WI38 (cell line): ENCODE data around the gene FAIM2.

Source experiments
- H3K4me3 ChIP-seq: 2 replicates; pipeline ENCODE4 v1.5.1; 2011; ENCODE audit warnings: low read depth, mild to moderate bottlenecking, control low read depth, low read length
- TF ChIP-seq, protein P1 (sequence below): IDR thresholded peaks from 2 replicates; pipeline ENCODE4 v1.5.1; 2012; ENCODE audit warnings: low read depth, mild to moderate bottlenecking, control low read depth, low read length

Gene FAIM2

GRCh38 chr12:49943625-49943960, 39.9 kb upstream of the FAIM2 start:
- no peak overlapping the region for H3K4me3 ChIP-seq
- TF ChIP-seq, protein P1, sequence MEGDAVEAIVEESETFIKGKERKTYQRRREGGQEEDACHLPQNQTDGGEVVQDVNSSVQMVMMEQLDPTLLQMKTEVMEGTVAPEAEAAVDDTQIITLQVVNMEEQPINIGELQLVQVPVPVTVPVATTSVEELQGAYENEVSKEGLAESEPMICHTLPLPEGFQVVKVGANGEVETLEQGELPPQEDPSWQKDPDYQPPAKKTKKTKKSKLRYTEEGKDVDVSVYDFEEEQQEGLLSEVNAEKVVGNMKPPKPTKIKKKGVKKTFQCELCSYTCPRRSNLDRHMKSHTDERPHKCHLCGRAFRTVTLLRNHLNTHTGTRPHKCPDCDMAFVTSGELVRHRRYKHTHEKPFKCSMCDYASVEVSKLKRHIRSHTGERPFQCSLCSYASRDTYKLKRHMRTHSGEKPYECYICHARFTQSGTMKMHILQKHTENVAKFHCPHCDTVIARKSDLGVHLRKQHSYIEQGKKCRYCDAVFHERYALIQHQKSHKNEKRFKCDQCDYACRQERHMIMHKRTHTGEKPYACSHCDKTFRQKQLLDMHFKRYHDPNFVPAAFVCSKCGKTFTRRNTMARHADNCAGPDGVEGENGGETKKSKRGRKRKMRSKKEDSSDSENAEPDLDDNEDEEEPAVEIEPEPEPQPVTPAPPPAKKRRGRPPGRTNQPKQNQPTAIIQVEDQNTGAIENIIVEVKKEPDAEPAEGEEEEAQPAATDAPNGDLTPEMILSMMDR = no peak

DNA sequence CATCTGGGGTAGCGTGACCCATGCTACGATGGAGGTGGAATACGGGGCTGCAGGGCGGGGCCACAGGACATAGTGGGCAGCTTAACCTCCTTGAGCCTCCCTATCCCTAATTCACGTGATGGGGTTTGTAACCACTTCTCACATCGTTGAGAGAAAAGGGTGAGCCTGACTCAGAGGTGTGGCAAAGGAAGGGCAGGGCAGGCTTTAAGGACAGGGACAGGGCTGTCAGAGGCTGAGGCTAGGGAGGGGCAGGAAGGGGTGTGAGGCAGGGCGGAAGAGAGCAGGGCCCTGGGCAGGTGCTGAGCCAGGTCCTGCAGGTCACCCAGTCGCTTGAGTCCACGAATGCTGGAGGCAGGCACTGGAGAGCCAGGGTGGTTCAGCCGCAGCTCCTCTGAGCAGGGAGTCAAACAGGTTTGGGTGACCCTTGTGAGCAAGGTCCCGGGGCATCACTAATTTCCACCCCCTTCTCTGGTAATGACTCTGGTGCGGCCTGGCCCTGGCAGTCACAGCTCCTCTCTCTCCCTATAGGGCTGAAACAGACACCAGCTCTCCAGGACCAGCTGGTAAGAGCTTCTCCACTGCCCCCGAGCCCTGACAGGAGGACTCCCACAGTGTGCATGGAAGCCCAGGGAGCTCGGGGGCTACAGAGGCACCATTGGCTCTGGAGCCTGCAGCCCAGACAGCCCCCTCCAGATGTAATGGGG, 39.4 kb upstream of the FAIM2 start:
- no peak overlapping the region for H3K4me3 ChIP-seq
- TF ChIP-seq, protein P1 = no peak

GRCh38 chr12:49942512-49942893, 38.8 kb upstream of the FAIM2 start:
- TF ChIP-seq, protein P1 = no peak
- no peak overlapping the region for H3K4me3 ChIP-seq

- H3K4me3 ChIP-seq = no peak overlapping the region
- TF ChIP-seq, protein P1 = no peak
These were observed 38.1 kb upstream of the FAIM2 start for GRCh38 chr12:49941556-49942511.

DNA sequence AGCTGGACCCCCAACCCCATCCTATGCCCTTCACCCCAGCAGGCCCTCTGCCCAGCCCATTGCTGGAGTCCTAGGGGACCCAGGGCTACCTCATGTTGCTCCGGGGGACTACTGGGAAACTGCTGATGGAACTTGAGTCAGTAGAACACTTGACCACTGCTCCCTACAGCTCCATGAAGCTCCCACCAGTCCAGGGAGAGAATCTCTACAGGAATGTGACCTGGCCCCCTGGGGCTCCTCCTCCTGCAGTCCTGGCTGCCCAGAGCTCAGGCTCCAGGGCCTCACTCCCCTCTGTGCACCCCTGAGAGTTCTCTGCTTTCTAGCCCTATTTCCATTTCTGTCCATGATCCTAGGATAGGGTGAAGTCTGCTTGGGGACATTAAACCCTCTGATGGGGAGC, 36.0 kb upstream of the FAIM2 start:
- no peak overlapping the region for H3K4me3 ChIP-seq
- TF ChIP-seq, protein P1 = no peak

- TF ChIP-seq, protein P1 = no peak
- no peak overlapping the region for H3K4me3 ChIP-seq
These were observed 35.6 kb upstream of the FAIM2 start for GRCh38 chr12:49939307-49939706.
